HEK293T (cell line): ENCODE data around the gene AK1.

ENCODE experiments used
- BHLHE40 ChIP-seq: fragments of 450-650 bp; IDR thresholded peaks from 2 replicates; pipeline ENCODE4 v1.6.1; 2016; ENCODE audit warnings: mild to moderate bottlenecking, moderate library complexity, borderline replicate concordance
- CTBP1 ChIP-seq: fragments of 450-650 bp; IDR thresholded peaks from 2 replicates; pipeline ENCODE4 v1.6.1; 2016; ENCODE audit warnings: borderline replicate concordance
- ELF4 ChIP-seq: fragments of 450-650 bp; IDR thresholded peaks from 2 replicates; pipeline ENCODE4 v1.6.1; 2017; ENCODE audit warnings: antibody characterized with exemption
- FOXM1 ChIP-seq: fragments of 450-650 bp; IDR thresholded peaks from 2 replicates; pipeline ENCODE4 v1.6.1; 2017; ENCODE audit warnings: mild to moderate bottlenecking, borderline replicate concordance
- L3MBTL2 ChIP-seq: fragments of 450-650 bp; conservative IDR thresholded peaks from 2 replicates; pipeline ENCODE4 v1.6.1; 2016; ENCODE audit warnings: mild to moderate bottlenecking
- NFRKB ChIP-seq: fragments of 450-650 bp; IDR thresholded peaks from 2 replicates; pipeline ENCODE4 v1.6.1; 2016; ENCODE audit warnings: mild to moderate bottlenecking, moderate library complexity
- SP1 ChIP-seq: fragments of 450-650 bp; IDR thresholded peaks from 2 replicates; pipeline ENCODE4 v1.6.1; 2017
- SUZ12 ChIP-seq: fragments of 450-650 bp; IDR thresholded peaks from 2 replicates; pipeline ENCODE4 v1.6.1; 2016; ENCODE audit warnings: mild to moderate bottlenecking
- TARDBP ChIP-seq: fragments of 450-650 bp; IDR thresholded peaks from 2 replicates; pipeline ENCODE4 v1.6.1; 2016

- no peak for TF ChIP-seq SP1
- TF ChIP-seq NFRKB: no peak
- TF ChIP-seq L3MBTL2: no peak
- no peak for TF ChIP-seq CTBP1
- no peak for TF ChIP-seq SUZ12
- TF ChIP-seq FOXM1: no peak
- no peak for TF ChIP-seq TARDBP
- TF ChIP-seq BHLHE40: no peak
- no peak for TF ChIP-seq ELF4
Measured at GRCh38 chr9:127918183-127919107, 41.0 kb upstream of the AK1 start.
